ENCODE measurements around the gene ZIC2. TPM values are rescaled to one million over a fixed set of nuclear protein-coding genes. Genes with fewer than 3 reads are reported as not detected.

Gene ZIC2
- total RNA-seq, 3 donors from 2014 or later = 0.09 to 0.31 TPM; not detected in 1

- no peak overlapping the region for H3K4me3 ChIP-seq
- peak; percentile 40 for ATAC-seq
- TF ChIP-seq CTCF (IDR thresholded peaks at IDR 0.05) = no peak
- peaks cover 37% of the 10 kb centered on the region for H3K4me1 ChIP-seq (ENCODE audit: low read depth)
- DNase-seq = no peak
- intact Hi-C loops (cut with DNase I, micrococcal nuclease) = no loop called here
- no peaks in the 10 kb centered on the region for H3K36me3 ChIP-seq (ENCODE audit: low read depth)
- H3K9me3 ChIP-seq = no peaks in the 10 kb centered on the region
These were observed 10.7 kb upstream of the ZIC2 start for GRCh38 chr13:99970651-99971575.

- Histone ChIP-seq H3K36me3 (ENCODE audit: low read depth) (no peaks in the 10 kb centered on the region), H3K4me3 (no peak within 1 kb of the TSS), H3K4me1 (ENCODE audit: low read depth) (peaks cover 37% of the 10 kb centered on the region), H3K9me3 (no peaks in the 10 kb centered on the region)
- DNase-seq = no peak
- intact Hi-C loops (cut with DNase I, micrococcal nuclease) = no loop called here
- TF ChIP-seq CTCF (IDR thresholded peaks at IDR 0.05) = no peak
- no peak for ATAC-seq
These were observed 9.9 kb upstream of the ZIC2 start, which contains the start of gene ZIC5 for GRCh38 chr13:99971576-99972189. ZIC5 (minus strand) TSS chr13:99971767; CDS start chr13:99971603, 164 bp downstream.

- DNase-seq = no peak
- intact Hi-C loops (cut with DNase I, micrococcal nuclease) = no loop called here
- Histone ChIP-seq H3K4me1 (ENCODE audit: low read depth) (peaks cover 37% of the 10 kb centered on the region), H3K4me3 (no peak overlapping the region), H3K36me3 (ENCODE audit: low read depth) (no peaks in the 10 kb centered on the region), H3K9me3 (no peaks in the 10 kb centered on the region)
- no peak for ATAC-seq
- no peak for TF ChIP-seq CTCF (IDR thresholded peaks at IDR 0.05)
These were observed 9.3 kb upstream of the ZIC2 start for GRCh38 chr13:99972190-99972731.

- ATAC-seq (no peak), DNase-seq (no peak)
- H3K4me1 ChIP-seq (ENCODE audit: low read depth) = peaks cover 32% of the 10 kb centered on the region
- H3K9me3 ChIP-seq = no peaks in the 10 kb centered on the region
- no peaks in the 10 kb centered on the region for H3K36me3 ChIP-seq (ENCODE audit: low read depth)
- intact Hi-C loops (cut with DNase I, micrococcal nuclease) = no loop called here
- no peak overlapping the region for H3K4me3 ChIP-seq
- no peak for TF ChIP-seq CTCF (IDR thresholded peaks at IDR 0.05)
These were observed 8.3 kb upstream of the ZIC2 start for GRCh38 chr13:99973163-99973807.

- ATAC-seq = no peak
- TF ChIP-seq CTCF (IDR thresholded peaks at IDR 0.05) = no peak
- no peaks in the 10 kb centered on the region for H3K9me3 ChIP-seq
These were observed 7.8 kb upstream of the ZIC2 start for GRCh38 chr13:99973808-99974185.

More at GRCh38 chr13:99973808-99974185, 7.8 kb upstream of the ZIC2 start:
- DNase-seq = no peak
- Histone ChIP-seq H3K4me3 (no peak overlapping the region), H3K36me3 (ENCODE audit: low read depth) (no peaks in the 10 kb centered on the region), H3K4me1 (ENCODE audit: low read depth) (peaks cover 30% of the 10 kb centered on the region)
- intact Hi-C loops (cut with DNase I, micrococcal nuclease) = no loop called here

All from mucosa of descending colon (tissue), 3 donors.